Activated CD8-positive, alpha-beta memory T cell treated with anti-CD3 and anti-CD28 coated beads, Interleukin-2, amount 50 U/mL, for 1 hour (primary cell): ENCODE data around the gene FAM156A.
"Not testable (repeated sequence)": the region's sequence is repeated elsewhere in the genome, so short reads cannot be mapped to it uniquely, and the experiment has no call there.

Experiments
- DNase-seq: peaks from one replicate; pipeline ENCODE4 v3.0.0-alpha.2; 2020; ENCODE audit errors: extremely low read depth

FAM156A gene

DNA sequence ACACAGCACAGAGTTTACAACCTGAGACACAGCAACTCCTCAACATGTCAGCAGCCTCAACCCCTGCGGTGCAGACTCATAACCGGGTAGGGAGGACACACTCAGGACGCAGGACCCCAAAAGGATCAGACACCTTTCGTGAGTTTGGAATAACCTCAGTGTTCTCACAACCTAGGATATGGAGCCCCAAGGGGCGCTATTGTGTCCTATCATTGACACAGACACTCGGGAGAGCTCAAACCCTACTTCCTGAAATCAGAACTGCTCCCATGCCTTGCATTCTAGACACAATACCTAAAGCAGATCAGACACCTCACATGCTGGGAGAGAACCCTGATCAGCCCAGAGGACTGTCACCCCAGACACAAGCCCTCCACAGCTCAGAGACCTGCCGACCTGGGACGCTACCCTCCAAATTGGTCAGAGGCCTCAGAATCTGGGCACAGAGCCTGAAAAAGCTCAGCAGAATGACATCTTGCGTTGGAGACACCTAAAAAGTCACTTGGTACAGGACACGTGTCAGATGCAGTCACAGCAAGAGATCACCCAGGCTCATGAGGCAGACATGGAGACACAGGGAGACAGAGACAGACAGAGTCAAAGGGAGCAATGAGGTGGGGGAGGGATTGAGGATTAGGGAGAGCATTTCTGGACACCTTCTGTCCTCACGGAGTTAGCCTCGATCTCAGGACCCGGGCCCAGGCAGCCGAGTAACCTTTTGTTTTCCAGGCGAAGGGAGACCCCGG is 8.8 kb upstream of the FAM156A start:
- not testable (repeated sequence) for DNase-seq

DNA sequence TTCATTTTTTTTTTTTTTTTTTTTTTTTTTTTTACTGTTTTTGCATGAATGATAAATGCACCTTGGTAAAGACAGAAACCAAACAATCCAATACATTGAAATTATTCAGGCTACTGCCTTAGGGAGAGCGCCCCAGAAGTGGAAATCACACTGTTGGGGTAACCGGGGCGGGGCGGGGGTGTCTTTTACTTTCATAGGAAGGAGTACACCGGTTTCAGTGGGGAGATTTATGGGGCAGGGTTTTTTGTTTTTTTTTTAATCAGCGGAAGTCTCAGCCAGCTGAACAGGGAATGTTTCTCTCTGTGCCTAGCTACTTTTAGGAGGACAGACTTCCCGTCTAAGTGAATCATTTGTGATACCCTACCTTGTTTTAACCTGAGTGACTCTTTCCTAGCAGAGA is 643 bp upstream of the FAM156A start:
- DNase-seq, result not testable (repeated sequence)

DNA sequence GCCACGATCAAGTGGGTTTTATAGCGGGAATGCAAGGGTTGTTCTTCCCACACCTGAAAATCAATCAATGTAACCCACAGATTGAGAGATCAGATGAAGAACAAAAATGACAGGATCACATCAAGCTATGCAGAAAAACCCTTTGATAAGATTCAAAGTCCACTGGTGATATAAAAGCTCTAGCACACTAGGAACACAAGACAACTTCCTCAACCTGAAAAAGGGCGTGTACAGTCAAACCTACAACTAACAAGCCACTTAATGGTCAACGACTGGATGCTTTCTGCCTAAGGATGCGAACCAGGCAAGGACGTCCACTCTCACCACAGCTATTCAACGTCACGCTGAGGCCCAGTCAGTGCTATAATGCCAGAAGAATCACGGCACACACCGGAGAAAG is 8.4 kb downstream of the FAM156A start:
- DNase-seq, result not testable (repeated sequence)

DNA sequence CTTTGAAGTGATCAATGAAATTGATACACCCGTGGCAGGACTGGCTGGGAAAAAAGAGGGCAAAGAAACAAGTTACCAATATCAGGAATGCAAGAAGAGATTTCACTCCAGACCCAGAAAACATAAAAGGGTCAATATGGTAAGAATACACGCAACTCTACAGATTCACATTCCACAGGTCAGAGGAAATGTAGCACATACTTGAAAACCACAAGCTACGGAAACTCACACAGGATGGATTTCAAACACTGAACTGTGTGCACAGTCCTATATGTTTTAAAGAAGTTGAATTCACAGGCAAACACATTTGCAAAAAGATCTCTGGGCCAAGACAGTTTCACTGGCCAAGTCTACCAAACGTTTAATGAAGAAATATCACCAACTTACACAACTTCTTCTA is 9.0 kb downstream of the FAM156A start:
- not testable (repeated sequence) for DNase-seq

DNA sequence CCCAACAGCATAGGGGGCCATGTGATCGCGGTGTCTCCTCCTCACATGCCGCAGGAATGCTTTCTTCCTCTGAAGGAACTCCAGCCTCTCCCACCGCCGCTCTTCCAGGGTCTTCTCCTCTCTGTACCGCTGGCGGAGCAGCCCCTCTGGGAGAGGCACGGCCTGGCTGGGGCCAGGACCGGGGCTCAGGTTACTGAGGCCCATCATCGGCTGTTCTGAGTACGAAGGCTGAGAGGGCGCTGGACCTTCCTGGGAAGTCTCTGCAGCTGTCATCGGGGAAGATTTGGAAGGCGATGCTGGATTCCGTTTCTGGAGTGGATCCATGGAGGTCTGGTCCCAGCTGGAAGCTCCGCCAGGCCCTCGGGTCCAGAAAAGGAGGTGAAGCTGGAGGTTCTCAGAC is 10.1 kb downstream of the FAM156A start:
- not testable (repeated sequence) for DNase-seq

DNA sequence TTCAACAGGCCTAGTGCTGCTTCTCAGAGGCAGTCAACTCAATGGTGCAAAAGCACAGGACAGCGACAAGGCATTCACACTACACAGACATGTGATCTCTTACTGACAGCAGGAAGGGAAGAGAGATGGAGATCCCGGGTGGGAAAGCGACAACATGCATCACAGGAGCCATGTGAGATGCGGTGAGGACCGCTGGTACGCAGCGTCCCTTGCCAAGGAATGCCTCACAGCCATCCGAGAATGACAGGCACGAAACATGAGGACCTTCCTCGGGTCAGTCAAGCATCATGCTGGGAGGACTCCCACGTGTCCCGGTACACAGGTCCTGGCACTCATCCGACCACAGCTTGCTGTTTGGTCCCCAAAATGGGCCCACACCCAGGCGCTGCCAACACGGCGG is 10.8 kb downstream of the FAM156A start:
- DNase-seq, result not testable (repeated sequence)

DNA sequence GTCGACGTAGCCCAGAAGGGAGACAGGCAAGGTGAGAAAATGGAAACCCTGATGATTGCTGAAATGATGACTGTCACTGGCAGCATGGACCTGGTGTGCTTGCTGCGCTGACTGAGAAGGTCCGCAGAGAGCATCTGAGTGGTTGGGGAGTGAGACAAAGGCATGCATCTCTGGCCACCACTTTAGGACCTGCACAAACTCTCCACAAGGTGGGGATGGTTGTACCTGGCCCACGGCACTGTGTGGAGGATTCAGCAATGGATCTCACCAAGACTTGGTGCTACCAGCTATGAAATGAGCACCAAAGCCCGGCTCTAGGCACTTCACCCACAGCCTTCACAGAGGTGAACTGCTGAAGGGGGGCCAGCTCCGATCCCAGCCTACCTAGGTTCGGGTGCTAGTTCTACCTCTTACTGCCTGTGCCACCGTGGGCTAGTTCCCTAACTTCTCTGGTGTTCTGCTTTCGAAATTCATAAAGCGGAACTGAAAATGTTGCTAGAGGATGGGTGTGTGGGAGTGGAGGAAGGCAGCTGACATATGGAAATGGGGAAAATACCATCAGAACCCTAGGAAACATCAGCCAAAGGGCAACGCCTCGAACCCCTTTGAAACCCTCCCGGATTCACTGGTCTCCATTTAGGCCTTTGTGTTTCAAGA is 12.4 kb downstream of the FAM156A start:
- not testable (repeated sequence) for DNase-seq

DNA sequence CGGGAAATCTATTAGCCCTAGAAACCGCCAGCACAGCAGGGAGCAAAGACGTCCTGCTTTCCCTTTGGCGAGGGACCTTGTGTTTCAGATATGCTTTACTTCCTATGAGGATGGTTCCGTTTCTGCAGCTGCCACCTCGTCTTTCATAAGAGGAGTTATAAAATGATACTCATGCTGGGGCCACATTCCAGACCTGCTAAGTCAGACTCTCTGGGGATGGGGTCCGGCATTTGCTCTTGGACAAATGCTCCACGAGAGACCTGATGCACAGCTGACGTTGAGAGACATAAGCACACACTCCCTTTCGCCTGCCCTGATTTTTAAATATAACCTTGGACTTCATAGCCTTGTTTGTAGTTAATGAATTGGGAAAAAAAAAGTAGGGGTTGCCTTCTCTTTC is 16.6 kb downstream of the FAM156A start:
- DNase-seq, result not testable (repeated sequence)

DNA sequence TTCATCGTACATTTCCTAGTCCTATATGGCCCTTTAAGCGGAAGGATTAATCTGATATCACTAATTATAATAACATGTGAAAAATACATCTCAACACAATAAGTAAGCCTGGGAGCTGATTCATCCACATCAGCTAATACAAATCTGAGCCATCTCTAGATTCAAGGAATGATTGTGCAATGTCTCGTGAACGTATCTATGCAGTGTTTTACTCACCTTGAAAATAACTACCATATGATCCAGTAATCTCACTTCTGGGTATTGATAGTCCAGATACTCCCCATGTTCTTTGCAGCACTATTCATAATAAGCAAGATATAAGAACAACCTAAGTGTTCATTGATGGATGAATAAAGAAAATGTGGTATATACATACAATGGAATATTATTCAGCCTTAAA is 17.6 kb downstream of the FAM156A start:
- DNase-seq, result not testable (repeated sequence)

DNA sequence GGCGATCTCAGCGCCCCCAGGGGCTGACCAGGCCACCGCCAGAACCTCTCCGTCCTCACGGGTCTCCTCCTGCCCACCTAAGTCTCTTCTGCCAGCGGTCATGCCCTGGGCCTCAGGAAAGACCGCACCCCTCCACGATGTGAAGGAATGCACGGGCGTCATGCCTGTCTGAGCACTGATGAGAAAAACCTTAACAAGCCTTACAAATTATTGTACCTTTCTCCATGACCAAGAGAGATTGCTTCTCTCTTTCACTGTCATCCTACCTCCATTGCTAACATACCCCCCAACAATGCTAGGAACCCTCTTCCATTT is 22.9 kb downstream of the FAM156A start:
- not testable (repeated sequence) for DNase-seq

DNA sequence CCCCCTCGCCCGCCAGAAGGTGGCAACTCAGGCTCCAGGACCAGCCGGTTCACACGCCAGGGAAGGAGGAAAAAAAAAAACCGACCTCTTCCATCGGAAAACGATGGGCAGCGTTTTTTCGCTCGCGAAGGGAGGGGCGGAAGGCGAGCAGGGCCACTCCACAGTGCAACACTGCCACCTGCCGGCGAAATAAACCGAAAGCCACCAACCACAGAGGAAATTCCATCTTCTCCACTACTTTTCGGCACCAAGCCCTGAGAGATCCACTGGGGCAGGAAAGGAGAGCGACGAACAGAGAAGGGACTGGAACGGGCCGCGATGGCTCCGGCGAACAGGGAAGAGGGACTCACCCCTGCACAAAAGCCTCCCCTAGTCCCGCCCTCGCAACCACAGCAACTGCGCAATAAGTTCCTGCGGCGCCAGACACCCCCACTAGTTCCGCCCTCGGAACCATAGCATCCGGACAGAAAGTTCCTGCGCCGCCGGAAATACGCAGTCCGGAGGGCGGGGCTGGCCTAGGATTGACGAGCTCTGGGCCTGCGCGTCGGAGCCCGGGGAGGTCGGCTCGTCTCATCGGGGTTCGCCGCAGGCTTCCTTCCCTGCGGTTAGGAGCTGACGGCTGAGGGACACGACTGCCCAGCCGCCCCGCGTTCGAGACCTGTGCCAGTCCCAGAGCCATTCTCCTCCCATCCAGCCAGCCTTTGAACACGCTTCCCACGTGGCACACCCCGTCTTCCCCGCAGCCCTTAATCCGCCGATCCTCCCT is 23.4 kb downstream of the FAM156A start:
- DNase-seq, result peak; percentile 89

DNA sequence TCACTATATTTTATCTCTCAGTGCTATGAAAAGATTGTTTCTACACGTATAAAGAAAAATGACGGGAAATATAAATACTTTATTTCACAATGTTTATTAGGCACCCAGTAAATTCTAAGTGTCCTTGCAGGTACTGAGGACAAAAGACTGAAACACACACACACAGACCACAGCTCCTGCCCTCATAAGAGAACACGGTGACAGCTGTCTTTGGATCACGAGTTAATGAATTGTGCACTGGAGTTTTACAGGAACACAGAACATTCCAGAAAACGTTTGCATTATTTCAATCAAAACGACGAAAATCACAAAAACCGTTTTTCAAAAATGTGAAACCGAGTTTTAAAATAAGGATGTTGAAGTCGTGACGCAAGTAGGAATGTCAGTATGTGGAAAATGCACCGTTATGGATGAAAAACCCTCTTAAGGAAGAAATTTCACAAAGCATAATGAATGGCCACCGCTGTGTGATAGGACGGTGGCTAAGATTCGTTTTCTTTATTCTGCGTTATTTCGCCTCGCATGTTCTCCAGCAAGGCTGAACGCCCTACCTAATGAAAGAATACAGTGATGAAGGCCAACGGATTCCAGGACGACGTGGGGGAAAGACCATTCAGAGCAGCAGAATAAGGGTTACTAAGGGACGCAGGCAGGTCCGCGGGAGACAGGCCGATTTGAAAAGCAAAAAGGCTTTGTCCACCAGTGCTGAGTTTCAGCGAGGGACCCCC is 24.2 kb downstream of the FAM156A start:
- no peak for DNase-seq

DNA sequence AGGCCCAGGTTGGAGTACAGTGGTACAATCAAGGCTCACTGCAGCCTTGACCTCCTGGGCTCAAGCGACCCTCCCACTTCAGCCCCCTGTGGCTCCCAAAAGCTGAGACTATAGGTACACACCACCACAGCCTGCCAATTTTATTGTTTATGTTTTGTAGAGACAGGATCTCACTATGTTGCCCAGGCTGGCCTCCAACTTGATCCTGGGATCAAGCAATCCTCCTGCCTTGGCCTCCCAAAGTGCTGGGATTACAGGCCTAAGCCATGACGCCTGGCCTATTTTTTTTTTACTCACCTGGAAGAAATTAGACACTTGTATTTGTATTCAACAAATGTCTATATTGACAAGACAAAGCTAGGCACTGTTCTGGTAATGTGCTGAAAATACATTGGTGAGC is 25.1 kb downstream of the FAM156A start:
- no peak for DNase-seq

DNA sequence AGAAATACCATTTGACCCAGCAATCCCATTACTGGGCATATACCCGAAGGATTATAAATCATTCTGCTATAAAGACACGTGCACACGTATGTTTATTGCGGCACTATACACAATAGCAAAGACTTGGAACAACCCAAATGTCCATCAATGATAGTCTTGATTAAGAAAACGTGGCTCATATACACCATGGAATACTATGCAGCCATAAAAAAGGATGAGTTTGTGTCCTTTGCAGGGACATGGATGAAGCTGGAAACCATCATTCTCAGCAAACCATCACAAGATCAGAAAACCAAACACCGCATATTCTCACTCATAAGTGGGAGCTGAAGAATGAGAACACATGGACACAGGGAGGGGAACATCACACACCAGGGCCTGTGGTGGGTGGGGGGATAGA is 28.1 kb downstream of the FAM156A start:
- DNase-seq, result not testable (repeated sequence)

DNA sequence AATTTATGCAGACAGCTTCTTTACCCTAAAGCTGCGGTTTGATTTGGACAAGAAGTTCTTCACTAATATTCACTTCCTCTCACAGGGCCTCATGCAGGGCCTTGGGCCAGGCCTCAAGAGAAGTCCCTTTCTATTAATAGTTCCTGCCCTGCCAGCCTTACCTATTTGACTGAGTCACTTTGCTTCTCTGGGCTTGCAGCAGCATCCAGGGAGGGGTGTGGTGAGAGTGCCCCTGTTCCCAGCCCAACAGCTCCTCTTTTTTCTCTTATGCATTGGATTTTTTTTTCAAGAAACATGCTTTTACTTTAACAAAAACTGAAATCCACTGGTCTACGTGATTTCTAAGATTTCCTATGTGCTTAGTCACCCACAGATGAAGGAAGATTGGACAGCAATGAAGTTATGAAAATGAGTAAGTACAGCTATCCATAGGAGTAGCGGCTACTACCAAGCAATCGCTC is 34.5 kb downstream of the FAM156A start:
- DNase-seq, result no peak

DNA sequence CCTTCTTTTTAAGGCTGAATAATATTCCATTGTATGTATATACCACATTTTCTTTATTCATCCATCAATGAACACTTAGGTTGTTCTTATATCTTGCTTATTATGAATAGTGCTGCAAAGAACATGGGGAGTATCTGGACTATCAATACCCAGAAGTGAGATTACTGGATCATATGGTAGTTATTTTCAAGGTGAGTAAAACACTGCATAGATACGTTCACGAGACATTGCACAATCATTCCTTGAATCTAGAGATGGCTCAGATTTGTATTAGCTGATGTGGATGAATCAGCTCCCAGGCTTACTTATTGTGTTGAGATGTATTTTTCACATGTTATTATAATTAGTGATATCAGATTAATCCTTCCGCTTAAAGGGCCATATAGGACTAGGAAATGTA is 43.6 kb downstream of the FAM156A start:
- DNase-seq, result not testable (repeated sequence)

DNA sequence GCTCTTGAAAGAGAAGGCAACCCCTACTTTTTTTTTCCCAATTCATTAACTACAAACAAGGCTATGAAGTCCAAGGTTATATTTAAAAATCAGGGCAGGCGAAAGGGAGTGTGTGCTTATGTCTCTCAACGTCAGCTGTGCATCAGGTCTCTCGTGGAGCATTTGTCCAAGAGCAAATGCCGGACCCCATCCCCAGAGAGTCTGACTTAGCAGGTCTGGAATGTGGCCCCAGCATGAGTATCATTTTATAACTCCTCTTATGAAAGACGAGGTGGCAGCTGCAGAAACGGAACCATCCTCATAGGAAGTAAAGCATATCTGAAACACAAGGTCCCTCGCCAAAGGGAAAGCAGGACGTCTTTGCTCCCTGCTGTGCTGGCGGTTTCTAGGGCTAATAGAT is 44.6 kb downstream of the FAM156A start:
- not testable (repeated sequence) for DNase-seq

DNA sequence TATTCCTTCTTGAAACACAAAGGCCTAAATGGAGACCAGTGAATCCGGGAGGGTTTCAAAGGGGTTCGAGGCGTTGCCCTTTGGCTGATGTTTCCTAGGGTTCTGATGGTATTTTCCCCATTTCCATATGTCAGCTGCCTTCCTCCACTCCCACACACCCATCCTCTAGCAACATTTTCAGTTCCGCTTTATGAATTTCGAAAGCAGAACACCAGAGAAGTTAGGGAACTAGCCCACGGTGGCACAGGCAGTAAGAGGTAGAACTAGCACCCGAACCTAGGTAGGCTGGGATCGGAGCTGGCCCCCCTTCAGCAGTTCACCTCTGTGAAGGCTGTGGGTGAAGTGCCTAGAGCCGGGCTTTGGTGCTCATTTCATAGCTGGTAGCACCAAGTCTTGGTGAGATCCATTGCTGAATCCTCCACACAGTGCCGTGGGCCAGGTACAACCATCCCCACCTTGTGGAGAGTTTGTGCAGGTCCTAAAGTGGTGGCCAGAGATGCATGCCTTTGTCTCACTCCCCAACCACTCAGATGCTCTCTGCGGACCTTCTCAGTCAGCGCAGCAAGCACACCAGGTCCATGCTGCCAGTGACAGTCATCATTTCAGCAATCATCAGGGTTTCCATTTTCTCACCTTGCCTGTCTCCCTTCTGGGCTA is 48.9 kb downstream of the FAM156A start:
- DNase-seq, result not testable (repeated sequence)

DNA sequence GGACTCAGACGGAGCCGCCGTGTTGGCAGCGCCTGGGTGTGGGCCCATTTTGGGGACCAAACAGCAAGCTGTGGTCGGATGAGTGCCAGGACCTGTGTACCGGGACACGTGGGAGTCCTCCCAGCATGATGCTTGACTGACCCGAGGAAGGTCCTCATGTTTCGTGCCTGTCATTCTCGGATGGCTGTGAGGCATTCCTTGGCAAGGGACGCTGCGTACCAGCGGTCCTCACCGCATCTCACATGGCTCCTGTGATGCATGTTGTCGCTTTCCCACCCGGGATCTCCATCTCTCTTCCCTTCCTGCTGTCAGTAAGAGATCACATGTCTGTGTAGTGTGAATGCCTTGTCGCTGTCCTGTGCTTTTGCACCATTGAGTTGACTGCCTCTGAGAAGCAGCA is 50.4 kb downstream of the FAM156A start:
- DNase-seq, result not testable (repeated sequence)

DNA sequence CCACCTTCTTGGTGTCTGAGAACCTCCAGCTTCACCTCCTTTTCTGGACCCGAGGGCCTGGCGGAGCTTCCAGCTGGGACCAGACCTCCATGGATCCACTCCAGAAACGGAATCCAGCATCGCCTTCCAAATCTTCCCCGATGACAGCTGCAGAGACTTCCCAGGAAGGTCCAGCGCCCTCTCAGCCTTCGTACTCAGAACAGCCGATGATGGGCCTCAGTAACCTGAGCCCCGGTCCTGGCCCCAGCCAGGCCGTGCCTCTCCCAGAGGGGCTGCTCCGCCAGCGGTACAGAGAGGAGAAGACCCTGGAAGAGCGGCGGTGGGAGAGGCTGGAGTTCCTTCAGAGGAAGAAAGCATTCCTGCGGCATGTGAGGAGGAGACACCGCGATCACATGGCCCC is 51.2 kb downstream of the FAM156A start:
- not testable (repeated sequence) for DNase-seq

DNA sequence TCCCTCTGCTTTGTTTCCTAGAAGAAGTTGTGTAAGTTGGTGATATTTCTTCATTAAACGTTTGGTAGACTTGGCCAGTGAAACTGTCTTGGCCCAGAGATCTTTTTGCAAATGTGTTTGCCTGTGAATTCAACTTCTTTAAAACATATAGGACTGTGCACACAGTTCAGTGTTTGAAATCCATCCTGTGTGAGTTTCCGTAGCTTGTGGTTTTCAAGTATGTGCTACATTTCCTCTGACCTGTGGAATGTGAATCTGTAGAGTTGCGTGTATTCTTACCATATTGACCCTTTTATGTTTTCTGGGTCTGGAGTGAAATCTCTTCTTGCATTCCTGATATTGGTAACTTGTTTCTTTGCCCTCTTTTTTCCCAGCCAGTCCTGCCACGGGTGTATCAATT is 52.2 kb downstream of the FAM156A start:
- DNase-seq, result not testable (repeated sequence)
